GM19328 (cell line): Measurements from ENCODE around the gene STH.

Experiments
- ATAC-seq: cut with Tn5 transposase; IDR thresholded peaks from one replicate; pipeline ENCODE4 v1.9.1; 2021; ENCODE audit warnings: mild to moderate bottlenecking, moderate library complexity; ENCODE audit not compliant: unreplicated experiment

The STH gene

DNA sequence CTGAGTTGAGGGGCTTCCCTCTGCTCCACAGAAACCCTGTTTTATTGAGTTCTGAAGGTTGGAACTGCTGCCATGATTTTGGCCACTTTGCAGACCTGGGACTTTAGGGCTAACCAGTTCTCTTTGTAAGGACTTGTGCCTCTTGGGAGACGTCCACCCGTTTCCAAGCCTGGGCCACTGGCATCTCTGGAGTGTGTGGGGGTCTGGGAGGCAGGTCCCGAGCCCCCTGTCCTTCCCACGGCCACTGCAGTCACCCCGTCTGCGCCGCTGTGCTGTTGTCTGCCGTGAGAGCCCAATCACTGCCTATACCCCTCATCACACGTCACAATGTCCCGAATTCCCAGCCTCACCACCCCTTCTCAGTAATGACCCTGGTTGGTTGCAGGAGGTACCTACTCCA lies 26.0 kb downstream of the STH start:
- no peak for ATAC-seq

DNA sequence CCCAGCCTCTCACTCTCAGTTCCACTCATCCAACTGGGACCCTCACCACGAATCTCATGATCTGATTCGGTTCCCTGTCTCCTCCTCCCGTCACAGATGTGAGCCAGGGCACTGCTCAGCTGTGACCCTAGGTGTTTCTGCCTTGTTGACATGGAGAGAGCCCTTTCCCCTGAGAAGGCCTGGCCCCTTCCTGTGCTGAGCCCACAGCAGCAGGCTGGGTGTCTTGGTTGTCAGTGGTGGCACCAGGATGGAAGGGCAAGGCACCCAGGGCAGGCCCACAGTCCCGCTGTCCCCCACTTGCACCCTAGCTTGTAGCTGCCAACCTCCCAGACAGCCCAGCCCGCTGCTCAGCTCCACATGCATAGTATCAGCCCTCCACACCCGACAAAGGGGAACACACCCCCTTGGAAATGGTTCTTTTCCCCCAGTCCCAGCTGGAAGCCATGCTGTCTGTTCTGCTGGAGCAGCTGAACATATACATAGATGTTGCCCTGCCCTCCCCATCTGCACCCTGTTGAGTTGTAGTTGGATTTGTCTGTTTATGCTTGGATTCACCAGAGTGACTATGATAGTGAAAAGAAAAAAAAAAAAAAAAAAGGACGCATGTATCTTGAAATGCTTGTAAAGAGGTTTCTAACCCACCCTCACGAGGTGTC lies 26.6 kb downstream of the STH start:
- ATAC-seq: no peak

DNA sequence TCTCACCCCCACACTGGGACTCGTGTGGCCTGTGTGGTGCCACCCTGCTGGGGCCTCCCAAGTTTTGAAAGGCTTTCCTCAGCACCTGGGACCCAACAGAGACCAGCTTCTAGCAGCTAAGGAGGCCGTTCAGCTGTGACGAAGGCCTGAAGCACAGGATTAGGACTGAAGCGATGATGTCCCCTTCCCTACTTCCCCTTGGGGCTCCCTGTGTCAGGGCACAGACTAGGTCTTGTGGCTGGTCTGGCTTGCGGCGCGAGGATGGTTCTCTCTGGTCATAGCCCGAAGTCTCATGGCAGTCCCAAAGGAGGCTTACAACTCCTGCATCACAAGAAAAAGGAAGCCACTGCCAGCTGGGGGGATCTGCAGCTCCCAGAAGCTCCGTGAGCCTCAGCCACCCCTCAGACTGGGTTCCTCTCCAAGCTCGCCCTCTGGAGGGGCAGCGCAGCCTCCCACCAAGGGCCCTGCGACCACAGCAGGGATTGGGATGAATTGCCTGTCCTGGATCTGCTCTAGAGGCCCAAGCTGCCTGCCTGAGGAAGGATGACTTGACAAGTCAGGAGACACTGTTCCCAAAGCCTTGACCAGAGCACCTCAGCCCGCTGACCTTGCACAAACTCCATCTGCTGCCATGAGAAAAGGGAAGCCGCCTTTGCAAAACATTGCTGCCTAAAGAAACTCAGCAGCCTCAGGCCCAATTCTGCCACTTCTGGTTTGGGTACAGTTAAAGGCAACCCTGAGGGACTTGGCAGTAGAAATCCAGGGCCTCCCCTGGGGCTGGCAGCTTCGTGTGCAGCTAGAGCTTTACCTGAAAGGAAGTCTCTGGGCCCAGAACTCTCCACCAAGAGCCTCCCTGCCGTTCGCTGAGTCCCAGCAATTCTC lies 27.4 kb downstream of the STH start:
- no peak for ATAC-seq

DNA sequence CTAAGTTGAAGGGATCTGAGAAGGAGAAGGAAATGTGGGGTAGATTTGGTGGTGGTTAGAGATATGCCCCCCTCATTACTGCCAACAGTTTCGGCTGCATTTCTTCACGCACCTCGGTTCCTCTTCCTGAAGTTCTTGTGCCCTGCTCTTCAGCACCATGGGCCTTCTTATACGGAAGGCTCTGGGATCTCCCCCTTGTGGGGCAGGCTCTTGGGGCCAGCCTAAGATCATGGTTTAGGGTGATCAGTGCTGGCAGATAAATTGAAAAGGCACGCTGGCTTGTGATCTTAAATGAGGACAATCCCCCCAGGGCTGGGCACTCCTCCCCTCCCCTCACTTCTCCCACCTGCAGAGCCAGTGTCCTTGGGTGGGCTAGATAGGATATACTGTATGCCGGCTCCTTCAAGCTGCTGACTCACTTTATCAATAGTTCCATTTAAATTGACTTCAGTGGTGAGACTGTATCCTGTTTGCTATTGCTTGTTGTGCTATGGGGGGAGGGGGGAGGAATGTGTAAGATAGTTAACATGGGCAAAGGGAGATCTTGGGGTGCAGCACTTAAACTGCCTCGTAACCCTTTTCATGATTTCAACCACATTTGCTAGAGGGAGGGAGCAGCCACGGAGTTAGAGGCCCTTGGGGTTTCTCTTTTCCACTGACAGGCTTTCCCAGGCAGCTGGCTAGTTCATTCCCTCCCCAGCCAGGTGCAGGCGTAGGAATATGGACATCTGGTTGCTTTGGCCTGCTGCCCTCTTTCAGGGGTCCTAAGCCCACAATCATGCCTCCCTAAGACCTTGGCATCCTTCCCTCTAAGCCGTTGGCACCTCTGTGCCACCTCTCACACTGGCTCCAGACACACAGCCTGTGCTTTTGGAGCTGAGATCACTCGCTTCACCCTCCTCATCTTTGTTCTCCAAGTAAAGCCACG lies 28.3 kb downstream of the STH start:
- ATAC-seq: no peak

DNA sequence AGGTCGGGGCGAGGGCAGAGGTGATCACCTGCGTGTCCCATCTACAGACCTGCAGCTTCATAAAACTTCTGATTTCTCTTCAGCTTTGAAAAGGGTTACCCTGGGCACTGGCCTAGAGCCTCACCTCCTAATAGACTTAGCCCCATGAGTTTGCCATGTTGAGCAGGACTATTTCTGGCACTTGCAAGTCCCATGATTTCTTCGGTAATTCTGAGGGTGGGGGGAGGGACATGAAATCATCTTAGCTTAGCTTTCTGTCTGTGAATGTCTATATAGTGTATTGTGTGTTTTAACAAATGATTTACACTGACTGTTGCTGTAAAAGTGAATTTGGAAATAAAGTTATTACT lies 28.9 kb downstream of the STH start:
- no peak for ATAC-seq

DNA sequence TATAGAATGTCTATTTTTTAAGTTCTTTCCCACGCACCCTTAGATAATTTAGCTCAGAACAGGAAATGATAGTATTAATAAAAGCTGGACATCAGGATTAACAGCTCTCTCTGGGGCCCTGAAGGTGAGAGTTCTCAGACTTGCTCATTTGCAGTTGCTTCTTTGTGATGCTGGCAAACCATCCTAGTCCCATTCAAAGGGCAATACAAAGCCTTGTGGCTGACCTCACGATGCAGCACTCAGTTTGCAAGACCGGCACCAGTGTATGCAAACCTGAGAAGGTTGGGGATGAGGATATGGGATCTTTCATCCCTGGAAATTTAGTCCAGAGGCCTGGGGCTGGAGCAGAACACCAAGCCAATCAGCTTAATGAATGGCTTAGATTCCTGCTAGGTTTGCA lies 29.3 kb downstream of the STH start:
- ATAC-seq: no peak

DNA sequence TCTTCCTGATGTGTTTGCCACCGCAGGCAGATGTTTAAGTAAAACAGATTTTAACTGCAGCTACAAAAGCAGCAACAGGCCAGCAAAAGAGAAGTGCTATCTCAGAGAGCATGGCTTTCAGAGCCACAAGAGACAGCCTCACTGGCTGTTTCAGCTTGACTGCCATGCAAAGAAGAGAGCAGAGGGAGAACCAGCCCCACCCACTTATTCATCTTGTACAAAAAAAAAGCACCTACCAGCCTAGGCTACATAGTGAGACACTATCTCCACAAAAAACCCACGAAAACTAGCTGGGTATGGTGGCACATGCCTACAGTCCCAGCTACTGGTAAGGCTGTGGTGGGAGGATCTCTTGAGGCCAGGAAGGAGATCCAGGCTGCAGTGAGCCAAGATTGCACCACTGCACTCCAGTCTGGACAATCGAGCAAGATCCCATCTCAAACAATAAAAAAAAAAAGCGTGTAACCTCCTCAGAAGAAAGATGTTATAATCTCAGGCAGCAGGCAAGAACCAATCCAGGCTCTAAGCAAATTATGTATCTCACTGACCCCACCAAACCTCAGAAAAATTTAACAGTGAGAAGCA lies 30.0 kb downstream of the STH start:
- ATAC-seq: no peak

DNA sequence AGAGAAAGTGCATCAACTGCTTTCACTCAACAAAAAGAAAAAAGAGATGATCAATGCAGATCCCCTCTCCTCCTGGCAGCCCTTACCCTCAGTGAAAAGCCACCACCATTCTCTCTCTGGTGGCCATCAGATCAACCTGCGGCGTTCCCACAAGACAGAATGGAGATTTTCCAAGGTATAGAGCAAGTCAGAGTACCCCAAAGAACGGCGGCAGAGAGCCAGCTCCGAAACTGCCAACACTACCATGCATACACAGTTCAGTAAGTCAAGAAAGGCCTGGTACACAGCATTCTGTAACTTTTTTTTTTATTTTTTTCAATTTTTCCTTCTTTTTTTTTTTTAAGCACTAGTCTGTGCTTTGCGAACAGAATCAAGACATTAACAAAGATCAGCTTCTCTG lies 30.6 kb downstream of the STH start:
- no peak for ATAC-seq

DNA sequence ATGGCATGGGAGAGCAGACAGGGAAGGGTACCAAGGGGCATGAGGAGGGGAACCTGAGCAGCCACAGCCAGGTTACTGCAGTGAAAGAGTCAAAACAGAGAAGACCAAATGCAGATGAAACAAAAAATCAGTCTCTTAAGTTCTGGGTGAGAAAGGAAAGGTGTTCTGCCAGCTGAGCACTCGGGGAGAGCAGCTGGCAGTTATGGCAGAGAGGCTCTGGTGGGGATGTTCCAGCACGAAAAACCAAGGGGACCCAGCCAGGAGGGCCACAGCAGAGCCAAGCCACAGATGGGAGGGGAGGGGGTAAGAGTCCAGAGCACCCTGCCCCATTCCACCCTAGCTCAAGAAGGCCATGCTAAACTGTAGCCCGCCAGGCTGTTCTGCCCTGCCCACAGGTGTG lies 31.7 kb downstream of the STH start:
- ATAC-seq: no peak

DNA sequence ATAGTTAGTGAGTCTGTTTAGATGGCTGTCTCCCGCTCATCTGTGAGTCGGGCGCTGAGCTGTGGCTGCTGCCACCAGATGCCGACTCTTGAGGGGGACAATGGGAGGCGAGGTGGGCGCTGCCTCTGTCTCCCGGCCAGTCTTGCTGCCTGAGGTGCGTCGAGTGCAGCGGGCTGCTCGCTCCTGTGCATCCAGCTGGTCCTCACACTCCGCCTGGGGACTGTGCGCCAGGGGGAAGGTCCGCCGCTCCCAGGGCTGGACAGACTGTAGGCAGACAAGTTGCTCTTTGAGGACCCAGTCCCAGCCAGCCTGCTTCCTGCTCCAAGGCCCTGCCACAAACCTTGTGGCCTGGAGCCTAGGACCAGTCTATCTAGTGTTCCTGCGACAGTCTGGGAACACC lies 32.4 kb downstream of the STH start:
- ATAC-seq: no peak

DNA sequence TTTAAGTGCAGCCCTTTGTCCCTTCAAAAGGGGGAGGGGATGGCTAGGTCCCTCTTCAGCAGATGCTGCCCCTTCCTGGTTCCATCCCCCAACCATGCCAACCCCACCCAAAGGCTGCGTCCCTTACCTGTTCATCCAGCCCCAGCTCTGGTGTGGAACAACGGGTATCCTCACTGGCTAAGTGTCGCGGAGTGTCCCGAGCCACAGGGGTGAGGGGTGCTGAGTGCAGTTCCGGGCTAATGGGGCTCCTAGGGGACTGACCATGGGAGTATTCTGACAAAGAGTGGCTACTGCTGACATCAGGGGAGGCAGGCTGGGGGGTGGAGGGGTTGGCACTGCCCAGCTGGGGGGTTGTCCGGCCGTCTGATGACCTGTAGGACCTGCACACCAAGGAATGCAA lies 32.9 kb downstream of the STH start:
- ATAC-seq: no peak

DNA sequence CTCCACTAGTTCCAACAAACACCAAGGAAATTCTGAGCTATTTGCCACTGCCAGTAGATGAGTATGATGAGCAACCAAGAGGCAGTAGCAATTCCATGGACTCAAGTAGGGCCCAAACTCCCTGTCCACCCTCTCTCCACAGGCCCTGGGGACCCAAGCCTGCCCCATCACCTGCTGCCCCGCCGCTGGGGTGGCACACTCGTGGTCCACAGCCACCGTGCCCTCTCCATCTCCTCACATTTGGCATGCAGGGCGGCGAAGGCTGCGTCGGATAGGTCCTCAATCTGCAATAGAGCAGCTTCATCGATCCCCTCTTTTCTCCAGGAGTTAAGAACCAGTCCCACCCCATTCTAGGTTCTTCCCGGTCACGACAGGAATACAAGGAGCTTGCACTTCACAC lies 33.9 kb downstream of the STH start:
- ATAC-seq: no peak

DNA sequence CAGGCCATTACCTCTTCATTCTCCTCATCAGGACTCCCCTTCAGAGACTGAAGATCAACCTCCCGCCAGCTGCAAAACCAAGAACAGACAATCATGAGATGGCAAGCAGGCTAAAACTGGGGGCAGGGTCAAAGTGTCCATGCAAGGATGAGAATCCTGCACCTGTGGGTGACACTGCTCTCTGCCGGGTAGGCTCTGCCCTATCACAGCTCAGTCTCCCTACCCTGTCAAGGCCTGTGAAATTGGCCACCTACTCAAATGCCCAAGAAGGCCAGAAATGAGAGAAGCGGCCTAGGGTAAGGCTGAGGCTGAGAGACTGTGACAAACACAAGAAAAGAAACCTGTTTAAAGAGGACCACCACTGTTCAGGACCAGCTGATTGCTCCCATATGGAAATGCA lies 34.3 kb downstream of the STH start:
- ATAC-seq: no peak

DNA sequence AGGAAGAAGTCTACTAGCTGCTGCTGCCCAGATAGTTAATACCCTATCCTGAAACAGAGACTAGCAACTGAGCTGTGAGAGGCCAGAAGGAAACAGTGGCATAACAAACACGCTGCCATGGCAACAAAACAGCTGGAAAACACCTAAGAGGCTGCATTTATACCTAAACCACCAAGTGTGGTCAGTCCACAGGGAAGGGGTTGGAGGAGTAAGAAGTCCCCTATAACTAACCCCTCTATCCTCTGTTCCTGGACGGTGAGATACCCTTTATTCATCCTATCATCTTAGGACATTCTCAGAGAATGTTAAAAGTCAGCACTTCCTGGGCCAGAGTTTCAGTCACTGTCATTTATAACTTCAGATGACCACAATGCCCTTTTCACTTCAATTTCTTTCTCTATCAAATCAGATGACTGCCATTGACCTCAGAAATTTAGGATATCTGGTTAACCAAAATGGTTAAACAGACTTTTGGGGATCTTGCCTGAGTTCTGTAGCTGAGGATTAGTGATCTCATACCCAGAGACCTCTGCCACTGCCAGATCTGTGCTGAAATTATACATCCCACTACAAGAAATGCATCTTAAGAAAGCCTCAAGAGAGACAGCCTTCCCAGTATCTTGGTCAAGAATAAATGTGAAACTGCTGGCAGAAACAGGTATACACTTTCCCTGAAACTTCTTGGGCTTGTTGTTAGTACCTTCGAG lies 36.2 kb downstream of the STH start:
- ATAC-seq: no peak

DNA sequence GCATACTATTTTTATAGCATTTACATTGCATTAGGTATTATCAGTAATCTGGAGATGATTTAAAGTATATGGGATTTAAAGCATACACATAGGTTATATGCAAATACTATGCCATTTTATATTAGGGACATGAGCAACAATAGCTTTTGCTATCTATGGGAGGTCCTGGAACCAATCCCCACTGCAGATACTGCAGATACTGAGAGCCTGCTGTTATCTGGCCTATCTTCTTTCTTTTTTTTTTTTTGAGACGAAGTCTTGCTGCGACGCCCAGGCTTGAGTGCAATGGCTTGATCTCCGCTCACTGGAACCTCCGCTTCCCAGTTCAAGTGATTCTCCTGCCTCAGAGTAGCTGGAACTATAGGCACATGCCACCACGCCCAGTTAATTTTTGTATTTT lies 37.4 kb downstream of the STH start:
- no peak for ATAC-seq

DNA sequence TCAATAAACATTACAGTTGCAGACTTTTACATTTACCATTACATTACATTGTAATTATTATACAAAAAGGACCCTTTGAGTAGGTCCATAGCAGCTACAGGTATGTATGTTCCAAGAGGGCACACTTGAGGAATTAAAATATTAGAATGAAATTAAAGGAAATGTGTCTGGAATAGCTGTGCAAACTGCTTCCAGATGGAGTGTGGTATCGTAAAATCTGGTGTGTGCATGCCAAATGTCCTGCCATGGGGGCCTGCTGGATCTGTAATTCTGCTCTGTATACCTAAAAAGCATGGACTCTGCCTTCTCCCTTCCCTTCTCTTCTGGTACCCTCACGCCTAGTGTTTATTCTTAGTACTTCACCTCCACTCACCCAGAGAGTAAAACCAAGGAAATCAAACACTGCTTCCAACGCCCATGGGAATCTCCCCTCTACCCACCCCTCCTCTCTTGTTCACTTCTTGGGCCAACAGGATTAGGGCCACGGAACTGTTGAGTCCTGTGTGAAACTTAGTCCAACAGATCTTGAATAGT lies 38.7 kb downstream of the STH start:
- ATAC-seq: no peak

DNA sequence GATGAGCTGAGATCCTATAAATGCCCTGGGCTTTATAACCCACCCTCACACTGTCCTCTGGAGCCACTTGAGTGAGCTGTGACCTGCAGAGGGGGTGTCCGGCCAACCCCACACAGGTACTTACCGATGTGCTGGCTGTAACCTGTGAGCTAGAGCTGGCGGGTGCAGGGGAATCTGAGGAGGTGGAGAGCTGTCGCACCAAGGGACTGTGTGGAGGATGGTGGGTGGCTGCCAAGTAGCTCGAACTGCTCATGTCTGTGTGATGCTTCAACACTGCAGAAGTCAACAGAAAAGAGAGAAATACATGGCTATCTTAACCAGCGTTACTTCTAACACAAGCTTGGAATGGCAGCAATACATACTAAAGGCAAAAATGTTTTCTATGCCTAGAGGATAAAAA lies 39.4 kb downstream of the STH start:
- ATAC-seq: no peak

DNA sequence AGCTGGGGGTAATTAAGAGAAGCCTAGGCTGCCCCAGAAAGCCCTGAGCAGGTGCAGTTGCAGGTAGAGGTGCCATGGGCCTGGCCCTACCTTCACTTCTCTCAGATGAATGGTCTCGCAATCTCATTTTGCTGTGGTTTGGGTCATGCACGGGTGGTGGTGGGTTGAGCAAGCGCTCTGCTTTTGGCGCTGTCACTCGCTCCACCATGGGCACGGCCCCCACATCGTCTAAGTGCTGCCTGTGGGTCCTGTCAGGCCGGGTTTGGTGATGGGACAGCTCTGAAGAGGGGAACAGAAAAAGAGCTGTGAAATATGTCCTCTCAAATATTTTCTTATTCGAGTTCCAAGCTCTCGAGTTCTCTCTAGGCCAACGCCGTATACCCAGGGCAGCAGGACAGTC lies 39.9 kb downstream of the STH start:
- no peak for ATAC-seq

DNA sequence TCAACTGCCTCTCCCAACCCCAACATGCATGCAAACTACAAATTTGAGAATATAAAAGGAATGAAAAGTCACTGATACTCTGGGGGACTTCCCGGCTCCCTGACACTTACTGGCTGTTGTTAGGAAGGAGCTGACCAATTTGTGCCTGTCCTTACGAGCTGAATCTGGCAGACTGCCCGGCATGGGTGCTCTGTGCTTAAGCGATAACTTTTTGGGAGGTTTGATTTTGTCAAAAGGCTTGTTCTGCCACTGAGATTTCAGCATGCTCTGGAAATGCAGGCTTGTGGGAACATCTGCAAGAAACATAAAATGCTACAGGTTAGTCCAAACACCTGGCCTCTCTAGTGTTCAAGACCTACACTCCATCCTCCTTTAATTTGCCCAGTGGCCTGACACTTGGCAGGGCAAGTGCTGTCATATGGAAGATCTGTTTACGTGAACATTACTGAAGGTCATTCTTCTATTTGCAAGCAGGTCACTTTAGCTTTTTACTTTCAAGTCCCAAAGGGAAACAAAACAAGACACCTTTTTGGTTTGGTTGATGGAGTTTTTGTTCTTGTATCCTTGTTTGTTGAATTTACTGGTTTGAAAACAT lies 40.6 kb downstream of the STH start:
- no peak for ATAC-seq

DNA sequence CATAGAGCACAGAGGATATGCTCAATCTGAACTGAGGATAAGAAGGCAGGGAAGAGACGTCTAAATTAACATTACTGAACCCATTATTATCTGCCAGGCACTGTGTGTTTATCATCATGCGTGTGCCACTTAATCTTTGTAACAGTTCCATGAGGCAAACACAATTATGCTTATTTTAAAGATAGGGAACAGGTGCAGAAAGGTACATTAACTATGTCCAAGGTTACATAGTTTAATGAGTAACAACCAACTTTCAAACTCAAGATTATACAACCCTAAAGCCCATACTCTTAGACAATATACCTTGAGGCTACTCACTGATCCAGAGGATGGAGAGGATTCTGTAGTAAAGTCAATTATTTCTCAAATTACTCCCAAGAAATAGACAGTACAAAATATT lies 43.2 kb downstream of the STH start:
- no peak for ATAC-seq
